ENCODE data around the gene KIAA0513. TPM values are rescaled to one million over a fixed set of nuclear protein-coding genes. Genes with fewer than 3 reads are reported as not detected.

KIAA0513 gene
- total RNA-seq, 1 donor, result 26.3 TPM

DNA sequence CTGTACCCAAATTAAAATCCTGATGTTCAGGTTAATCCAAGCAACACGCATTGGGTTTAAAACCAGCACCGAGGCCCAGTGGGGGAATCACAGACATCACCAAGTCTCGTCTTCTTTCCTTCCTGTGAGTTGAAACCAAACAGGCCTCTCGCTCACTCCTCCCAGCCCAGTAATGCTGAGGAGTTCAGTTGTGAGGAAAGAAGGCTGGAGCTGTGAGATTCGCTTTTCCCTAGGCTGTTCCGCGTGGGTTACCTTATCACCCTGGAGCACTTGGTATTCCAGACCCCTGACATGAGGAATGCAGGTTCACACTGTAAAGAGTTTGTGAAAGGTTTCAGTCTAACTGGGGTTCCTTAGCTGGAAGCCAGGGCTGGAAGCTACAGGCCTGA is 63.9 kb downstream of the KIAA0513 start:
- no peak overlapping the region for H3K4me3 ChIP-seq (ENCODE audit: low read depth, low read length)
- TF ChIP-seq, protein P1, sequence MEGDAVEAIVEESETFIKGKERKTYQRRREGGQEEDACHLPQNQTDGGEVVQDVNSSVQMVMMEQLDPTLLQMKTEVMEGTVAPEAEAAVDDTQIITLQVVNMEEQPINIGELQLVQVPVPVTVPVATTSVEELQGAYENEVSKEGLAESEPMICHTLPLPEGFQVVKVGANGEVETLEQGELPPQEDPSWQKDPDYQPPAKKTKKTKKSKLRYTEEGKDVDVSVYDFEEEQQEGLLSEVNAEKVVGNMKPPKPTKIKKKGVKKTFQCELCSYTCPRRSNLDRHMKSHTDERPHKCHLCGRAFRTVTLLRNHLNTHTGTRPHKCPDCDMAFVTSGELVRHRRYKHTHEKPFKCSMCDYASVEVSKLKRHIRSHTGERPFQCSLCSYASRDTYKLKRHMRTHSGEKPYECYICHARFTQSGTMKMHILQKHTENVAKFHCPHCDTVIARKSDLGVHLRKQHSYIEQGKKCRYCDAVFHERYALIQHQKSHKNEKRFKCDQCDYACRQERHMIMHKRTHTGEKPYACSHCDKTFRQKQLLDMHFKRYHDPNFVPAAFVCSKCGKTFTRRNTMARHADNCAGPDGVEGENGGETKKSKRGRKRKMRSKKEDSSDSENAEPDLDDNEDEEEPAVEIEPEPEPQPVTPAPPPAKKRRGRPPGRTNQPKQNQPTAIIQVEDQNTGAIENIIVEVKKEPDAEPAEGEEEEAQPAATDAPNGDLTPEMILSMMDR (IDR thresholded peaks at IDR 0.05; ENCODE audit: insufficient read depth, low read depth, low read length), result no peak
- no peak for DNase-seq (ENCODE audit: low read depth)

DNA sequence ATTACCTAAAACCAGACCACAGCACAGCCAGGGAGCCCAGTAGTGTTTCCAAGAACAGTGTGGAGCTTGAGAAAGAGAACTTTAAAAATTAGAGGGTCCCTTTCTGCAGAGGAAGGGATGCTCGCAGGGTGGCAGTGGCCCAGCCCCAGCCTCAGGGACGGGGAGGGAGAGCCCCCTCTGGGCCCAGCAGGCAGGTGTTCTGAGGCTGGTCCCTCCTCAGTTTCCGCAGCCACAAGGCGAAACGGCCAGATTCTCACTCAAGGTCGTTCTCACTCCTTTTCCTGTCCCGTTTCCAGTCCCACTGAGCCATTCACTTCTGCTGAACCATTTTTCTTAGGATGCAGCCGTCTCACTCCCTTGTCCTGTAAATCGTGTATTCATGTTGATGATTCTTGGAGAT is 64.7 kb downstream of the KIAA0513 start:
- no peak for DNase-seq (ENCODE audit: low read depth)
- no peak overlapping the region for H3K4me3 ChIP-seq (ENCODE audit: low read depth, low read length)
- TF ChIP-seq, protein P1 (IDR thresholded peaks at IDR 0.05; ENCODE audit: insufficient read depth, low read depth, low read length), result no peak

DNA sequence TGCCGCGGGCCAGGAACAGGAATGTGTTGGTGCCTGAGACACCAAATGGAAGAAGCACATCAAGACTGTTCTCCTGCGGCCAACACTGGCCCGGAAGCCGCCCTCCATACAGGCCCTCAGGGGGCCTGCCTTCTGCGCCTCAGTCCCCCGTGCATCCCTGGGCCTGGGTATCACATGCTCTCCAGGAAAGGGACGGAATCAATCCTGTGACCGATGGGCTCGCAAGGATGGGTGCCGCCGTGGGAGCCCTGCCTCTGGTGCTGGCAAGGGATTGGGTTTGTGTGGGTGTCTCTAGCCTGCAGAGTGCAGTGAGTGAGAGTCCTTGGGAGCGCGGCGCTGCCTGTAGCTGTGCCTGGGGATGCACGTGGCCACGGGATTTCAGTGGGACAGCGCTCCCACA is 65.3 kb downstream of the KIAA0513 start:
- no peak overlapping the region for H3K4me3 ChIP-seq (ENCODE audit: low read depth, low read length)
- TF ChIP-seq, protein P1 (IDR thresholded peaks at IDR 0.05; ENCODE audit: insufficient read depth, low read depth, low read length), result no peak
- DNase-seq (ENCODE audit: low read depth), result no peak

DNA sequence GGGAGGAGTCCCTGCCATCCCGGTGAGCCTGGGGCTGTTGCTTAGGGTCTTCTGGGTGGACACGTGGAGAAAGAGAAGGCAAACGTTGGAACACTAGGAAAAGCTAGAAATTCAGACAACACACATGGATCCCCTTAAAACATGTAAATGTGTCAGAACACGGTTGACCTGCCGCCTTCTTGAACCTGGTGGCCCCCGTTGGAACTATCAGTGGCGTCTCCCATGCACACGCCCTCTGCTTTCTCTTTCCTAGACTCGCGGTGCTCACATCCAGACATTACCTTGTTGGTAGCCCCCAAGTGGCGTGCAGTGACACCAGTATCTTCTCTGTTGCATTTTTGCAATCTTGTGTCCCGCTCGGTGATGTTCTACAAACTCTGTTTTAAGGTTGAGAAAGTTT is 66.1 kb downstream of the KIAA0513 start:
- DNase-seq (ENCODE audit: low read depth), result no peak
- H3K4me3 ChIP-seq (ENCODE audit: low read depth, low read length), result no peak overlapping the region
- TF ChIP-seq, protein P1 (IDR thresholded peaks at IDR 0.05; ENCODE audit: insufficient read depth, low read depth, low read length), result no peak

DNA sequence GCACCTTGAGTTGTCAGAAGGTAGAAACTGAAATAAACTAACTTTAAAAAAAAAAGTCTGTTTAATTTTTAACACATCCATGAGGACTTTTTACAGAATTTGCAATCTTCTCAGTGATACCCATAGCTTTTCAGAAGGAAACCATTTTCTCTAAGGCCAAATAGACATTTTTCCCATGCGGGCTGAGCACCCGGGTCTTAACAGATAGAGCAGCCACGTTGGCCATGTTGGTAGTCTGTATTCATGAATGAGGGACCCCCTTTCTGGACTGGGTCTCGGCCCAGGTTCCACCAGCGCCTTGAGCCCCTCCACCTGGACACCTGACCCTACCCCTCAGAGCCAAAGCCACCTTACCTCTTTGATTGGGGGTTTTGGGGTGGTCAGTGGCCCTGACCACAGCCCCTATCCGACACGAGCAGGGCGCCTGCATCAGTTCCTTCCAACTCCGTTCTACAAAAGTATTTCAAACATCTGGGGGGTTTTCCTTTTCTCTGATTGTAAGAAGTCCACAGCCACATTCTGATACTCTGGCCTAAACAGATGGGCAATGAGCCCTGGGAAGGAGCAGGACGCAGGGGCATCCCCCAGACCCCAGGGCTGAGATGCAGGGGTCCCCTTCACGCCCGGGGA is 66.7 kb downstream of the KIAA0513 start:
- no peak for DNase-seq (ENCODE audit: low read depth)
- no peak overlapping the region for H3K4me3 ChIP-seq (ENCODE audit: low read depth, low read length)
- TF ChIP-seq, protein P1 (IDR thresholded peaks at IDR 0.05; ENCODE audit: insufficient read depth, low read depth, low read length), result no peak

DNA sequence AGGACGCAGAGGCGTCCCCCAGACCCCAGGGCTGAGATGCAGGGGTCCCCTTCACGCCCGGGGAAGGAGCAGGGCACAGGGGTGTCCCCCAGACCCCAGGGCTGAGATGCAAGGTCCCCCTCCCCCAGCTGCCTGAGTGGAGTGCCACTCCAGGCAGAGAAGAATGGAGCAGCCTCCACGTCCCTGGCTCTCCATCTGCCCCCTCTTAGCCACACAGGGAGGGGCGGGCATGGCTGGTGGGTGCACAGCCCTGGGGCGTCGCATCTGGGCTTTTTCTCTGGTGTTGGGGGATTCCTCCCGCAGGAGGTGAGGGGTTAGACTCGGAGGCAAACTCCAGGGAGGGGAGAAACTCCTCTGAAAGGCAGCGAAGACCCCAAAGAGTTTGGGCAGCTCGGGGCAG is 67.2 kb downstream of the KIAA0513 start:
- DNase-seq (ENCODE audit: low read depth), result no peak
- TF ChIP-seq, protein P1 (IDR thresholded peaks at IDR 0.05; ENCODE audit: insufficient read depth, low read depth, low read length), result no peak
- H3K4me3 ChIP-seq (ENCODE audit: low read depth, low read length), result no peak overlapping the region

DNA sequence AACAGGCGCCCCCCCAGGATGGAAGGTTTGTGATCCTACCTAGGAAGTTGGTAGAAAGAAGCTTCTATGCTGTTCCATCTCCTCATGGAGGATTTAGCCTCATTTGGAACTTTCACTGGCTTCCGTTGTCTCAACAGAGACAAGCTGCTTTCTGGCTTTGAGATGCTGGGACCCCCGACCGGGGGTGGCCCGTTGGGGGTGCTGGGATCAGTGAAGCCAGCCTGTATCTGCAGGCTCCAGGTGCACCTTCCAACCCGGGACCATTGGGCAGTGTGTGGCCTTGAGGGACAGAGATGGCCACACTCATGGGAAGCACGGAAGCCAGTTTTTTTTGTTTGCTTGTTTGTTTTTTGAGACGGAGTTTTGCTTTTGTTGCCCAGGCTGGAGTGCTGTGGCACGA is 69.3 kb downstream of the KIAA0513 start:
- no peak for DNase-seq (ENCODE audit: low read depth)
- no peak overlapping the region for H3K4me3 ChIP-seq (ENCODE audit: low read depth, low read length)
- TF ChIP-seq, protein P1 (IDR thresholded peaks at IDR 0.05; ENCODE audit: insufficient read depth, low read depth, low read length), result no peak

Measured in fibroblast of villous mesenchyme (primary cell).